HG03095 (cell line): ENCODE measurements around the gene DUSP8.

Experiments
- ATAC-seq: cut with Tn5 transposase; IDR thresholded peaks from one replicate; pipeline ENCODE4 v1.9.1; 2021; ENCODE audit warnings: moderate library complexity; ENCODE audit not compliant: unreplicated experiment

The DUSP8 gene

DNA sequence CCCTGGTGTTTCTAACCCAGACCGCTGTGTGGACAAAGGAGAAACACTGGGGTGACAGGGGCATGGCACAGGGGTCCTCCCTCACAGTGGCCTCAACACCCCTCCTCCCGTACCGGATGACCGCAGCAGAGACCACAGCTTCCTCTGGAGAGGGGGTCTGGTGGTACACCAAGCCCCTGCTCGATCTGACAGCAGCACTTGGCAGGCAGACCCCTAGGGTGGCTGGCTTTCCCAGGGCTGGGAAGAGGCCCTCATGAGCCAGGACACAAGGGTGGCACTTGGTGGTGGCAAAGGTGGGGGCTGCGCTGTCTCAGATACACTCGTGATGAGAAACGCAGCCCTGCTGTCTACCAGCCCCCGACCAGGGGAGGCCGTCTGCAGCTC is 38.7 kb downstream of the DUSP8 start:
- no peak for ATAC-seq

DNA sequence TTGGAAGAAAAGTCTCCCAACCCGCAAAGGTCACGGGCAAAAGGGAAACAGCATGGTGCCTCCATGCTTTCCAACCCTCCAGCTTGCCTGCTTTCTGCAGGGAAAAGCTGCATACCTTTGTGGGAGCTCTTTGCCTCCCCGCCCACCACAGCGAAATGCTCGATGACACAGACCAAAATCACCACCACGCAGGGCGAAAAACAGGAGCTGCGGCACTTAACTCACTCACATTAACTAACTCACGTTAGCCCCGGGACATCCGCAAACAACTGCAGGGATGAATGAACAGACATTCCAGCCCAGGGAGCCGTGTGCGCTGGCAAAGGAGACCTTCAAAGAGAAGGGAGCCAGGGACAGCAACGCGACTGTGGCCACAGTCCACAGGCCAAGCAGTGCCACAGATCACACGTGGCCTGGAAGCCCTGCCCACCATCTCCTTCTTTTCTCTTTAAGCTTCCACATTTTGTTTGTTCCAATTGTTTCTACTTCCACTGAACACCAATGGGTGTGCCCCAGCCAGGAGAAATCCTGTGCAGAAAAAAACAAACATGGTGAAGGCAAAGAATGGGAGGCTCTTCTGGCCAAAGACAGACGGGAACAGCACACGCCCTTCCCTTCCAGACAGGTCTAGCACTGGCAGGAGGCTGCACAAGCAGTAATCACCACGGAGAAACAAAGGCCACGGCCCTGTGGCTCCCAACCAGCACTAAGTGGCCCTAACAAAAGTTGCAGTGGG is 39.3 kb downstream of the DUSP8 start:
- ATAC-seq = no peak

DNA sequence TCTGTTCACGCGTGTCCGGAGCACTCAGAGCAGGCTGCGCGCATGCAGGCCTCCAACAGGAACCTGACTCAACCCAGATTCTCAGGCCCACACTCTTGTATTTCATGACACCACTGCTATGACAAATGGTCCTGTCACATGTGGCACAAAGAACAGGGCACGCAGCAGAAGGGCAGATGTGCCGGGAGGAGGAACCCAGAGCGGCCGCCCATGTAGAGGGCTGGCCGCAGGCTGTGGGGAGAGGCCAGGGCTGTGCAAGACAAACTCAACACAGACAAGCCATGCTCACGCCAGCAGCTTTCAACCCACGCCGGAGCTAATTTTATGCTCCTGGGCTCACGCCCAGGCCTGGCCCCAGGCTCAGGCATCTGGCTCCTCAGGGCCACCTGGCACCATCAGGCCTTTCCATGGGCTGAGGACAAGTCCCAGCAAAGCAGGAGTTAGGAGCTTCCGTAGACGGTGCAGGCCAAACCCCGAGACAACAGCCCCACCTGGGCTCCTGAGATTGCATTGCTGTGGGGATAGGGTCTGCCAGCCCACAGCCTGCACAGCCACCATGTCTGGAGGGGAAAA is 40.0 kb downstream of the DUSP8 start:
- no peak for ATAC-seq

- ATAC-seq = no peak
Observed at GRCh38 chr11:1531449-1532013, 40.5 kb downstream of the DUSP8 start.

DNA sequence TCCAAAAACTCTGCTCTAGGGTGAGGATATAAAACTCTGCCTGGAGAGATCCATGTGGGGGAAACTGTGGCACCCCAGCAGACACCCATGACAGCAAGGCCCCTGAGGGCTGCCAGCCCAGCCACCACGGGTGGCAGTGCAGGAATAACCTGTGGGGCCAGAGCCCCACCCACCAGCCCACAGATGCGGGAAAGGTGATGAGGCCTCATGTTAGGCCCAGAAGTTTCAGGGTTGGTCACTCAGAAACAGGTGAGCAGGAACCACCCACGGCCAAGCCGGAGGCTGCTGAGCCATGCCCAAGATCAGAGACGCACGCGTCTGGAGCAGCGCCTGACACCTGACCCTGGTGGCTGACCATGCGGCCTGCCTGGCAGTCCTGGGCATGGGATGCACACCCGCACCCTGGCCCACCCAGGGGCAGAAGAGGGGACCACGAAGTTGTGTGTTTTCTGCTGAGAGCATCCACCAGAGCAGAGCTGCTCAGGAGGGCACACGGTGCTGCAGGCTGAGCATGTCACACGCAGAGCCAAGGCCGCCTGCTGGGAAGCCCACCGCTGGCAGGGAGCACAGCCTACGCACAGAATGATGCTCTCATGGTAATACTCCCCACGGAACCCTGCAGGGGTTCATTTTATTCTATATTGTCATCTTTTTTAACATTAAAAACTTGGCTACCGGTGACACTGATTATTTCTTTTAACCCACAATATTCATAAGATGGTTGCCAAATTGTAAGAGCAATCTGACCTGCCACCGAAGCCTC is 41.2 kb downstream of the DUSP8 start:
- ATAC-seq = no peak

GRCh38 chr11:1529774-1530173 is 42.3 kb downstream of the DUSP8 start:
- no peak for ATAC-seq

GRCh38 chr11:1529286-1529685 is 42.8 kb downstream of the DUSP8 start:
- ATAC-seq = no peak

GRCh38 chr11:1528710-1529109 is 43.4 kb downstream of the DUSP8 start:
- no peak for ATAC-seq

GRCh38 chr11:1526785-1527184 is 45.3 kb downstream of the DUSP8 start:
- ATAC-seq = no peak

- no peak for ATAC-seq
Observed at GRCh38 chr11:1523779-1524178, 48.3 kb downstream of the DUSP8 start.

GRCh38 chr11:1523077-1523476 is 49.0 kb downstream of the DUSP8 start:
- no peak for ATAC-seq

DNA sequence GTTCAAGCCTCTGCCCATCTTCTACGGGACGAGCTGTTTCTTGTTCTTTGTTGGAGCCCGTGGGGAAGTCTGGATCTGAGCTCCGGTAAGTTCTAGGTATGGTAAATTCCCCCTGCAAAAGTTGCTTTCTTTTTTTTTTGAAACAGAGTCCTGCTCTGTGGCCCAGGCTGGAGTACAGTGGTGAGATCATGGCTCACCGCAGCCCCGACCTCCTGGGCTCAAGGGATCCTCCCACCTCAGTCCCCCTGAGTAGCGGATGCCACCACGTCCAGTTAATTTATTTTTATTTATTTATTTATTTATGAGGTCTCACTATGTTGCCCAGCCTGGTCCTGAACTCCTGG is 50.0 kb downstream of the DUSP8 start:
- ATAC-seq = peak; percentile 26

GRCh38 chr11:1521382-1522080 is 50.5 kb downstream of the DUSP8 start:
- peak; percentile 76 for ATAC-seq

- ATAC-seq = no peak
Observed at GRCh38 chr11:1520663-1521267, 51.3 kb downstream of the DUSP8 start.

GRCh38 chr11:1520209-1520662 is 51.8 kb downstream of the DUSP8 start:
- ATAC-seq = no peak

DNA sequence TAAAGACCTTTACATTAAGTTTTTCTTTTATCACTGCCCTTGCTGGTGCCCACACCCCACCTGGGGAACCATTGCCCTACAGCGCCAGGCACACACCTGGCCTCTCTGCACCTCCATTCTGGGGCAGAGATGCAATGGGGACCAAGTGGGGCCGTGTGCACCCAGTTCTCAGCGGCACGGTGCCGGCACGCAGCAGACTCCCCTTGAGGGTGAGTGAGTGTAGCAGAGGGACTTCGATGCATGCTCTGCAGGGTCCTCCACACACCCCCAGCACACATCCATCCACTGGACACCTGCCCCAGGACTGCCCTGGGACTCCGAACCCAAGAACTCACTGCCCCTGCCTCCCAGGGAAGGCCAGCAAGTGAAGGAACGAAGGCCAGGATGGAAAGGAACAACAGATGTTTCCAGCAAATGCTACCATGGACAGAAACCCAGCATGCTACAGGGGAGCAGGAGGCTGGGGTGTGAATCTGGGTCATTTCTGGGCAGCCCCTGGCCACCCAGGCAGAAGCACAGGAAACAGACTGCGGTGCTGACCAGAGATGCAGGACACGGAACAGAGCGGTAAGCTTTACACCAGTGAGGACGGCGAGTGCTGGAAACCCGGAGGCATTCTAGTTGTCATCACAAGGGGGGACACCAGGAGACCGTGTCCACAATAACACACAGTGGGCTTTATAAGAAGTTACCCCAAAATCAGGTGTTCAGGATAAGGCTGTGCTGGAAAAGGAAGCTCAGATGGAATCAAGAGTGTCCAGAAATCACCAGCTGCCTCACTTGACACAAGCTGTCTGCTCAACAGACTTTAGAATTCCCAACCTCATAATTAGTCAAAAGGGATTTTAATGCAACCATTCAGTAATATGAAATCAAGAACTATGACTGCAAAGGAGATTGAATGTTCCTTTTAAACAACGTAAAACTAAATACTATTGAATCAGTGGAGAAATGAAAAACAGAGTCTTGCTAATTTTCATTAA is 52.8 kb downstream of the DUSP8 start:
- ATAC-seq = no peak

GRCh38 chr11:1518301-1518700 is 53.8 kb downstream of the DUSP8 start:
- ATAC-seq = no peak

GRCh38 chr11:1517117-1518005 is 54.7 kb downstream of the DUSP8 start:
- ATAC-seq = no peak
